HepG2 (cell line): ENCODE results near the gene UQCRC2. TPM values are rescaled to one million over a fixed set of nuclear protein-coding genes. Genes with fewer than 3 reads are reported as not detected.
A peak's percentile ranks its signal among the peaks of the same experiment; 100 is the strongest.

Source experiments
- CCDC6 ChIP-seq: sonication (generic); formaldehyde crosslinking; IDR thresholded peaks from 2 replicates; pipeline ENCODE4 v1.8.1; 2022; ENCODE audit warnings: mild to moderate bottlenecking, missing genetic modification reagents, moderate library complexity
- CHD4 ChIP-seq: fragments of 200-600 bp; sonication (generic); IDR thresholded peaks from 2 replicates; pipeline ENCODE4 v1.7.0; 2017; ENCODE audit warnings: mild to moderate bottlenecking, low read length, borderline replicate concordance
- KDM3A ChIP-seq: IDR thresholded peaks from 2 replicates; pipeline ENCODE4 v1.6.1; 2018; ENCODE audit warnings: low read depth, missing compliant biosample characterization
- MAF1 ChIP-seq: sonication (generic); formaldehyde crosslinking; IDR thresholded peaks from 2 replicates; pipeline ENCODE4 v1.5.0; 2020; ENCODE audit warnings: missing genetic modification reagents, borderline replicate concordance
- MEIS2 ChIP-seq: sonication (generic); formaldehyde crosslinking; IDR thresholded peaks from 2 replicates; pipeline ENCODE4 v1.9.0; 2021; ENCODE audit warnings: mild to moderate bottlenecking, missing genetic modification reagents
- NR2F6 ChIP-seq, 2 experiments: IDR thresholded peaks; 2 replicates each; pipeline ENCODE4 v1.6.1; 2016; ENCODE audit warnings: antibody characterized with exemption in 1 of 2, mild to moderate bottlenecking in 1 of 2
- ZBTB7A ChIP-seq: sonication (generic); formaldehyde crosslinking; IDR thresholded peaks from 2 replicates; pipeline ENCODE4 v1.8.0; 2022; ENCODE audit warnings: mild to moderate bottlenecking, missing genetic modification reagents
- ZC3H4 ChIP-seq: sonication (generic); formaldehyde crosslinking; IDR thresholded peaks from 2 replicates; pipeline ENCODE4 v1.4.0; 2020; ENCODE audit warnings: missing genetic modification reagents, borderline replicate concordance
- ZNF205 ChIP-seq: IDR thresholded peaks from 2 replicates; pipeline ENCODE4 v1.6.1; 2018; ENCODE audit warnings: missing biosample characterization, missing genetic modification reagents
- ZNF225 ChIP-seq: sonication (generic); formaldehyde crosslinking; IDR thresholded peaks from 2 replicates; pipeline ENCODE4 v1.4.0; 2020; ENCODE audit warnings: mild to moderate bottlenecking, missing genetic modification reagents
- ZNF296 ChIP-seq: sonication (generic); formaldehyde crosslinking; conservative IDR thresholded peaks from 2 replicates; pipeline ENCODE4 v1.5.0; 2020; ENCODE audit warnings: mild to moderate bottlenecking, missing genetic modification reagents
- ZNF614 ChIP-seq: IDR thresholded peaks from 2 replicates; pipeline ENCODE4 v1.6.1; 2018; ENCODE audit warnings: missing biosample characterization, missing genetic modification reagents, inconsistent platforms, borderline replicate concordance
- ZNF629 ChIP-seq: sonication (generic); formaldehyde crosslinking; conservative IDR thresholded peaks from 2 replicates; pipeline ENCODE4 v1.5.0; 2020; ENCODE audit warnings: missing genetic modification reagents
- ZNF652 ChIP-seq: IDR thresholded peaks from 2 replicates; pipeline ENCODE4 v1.6.1; 2016; ENCODE audit warnings: low read depth, borderline replicate concordance
- ZNF724P ChIP-seq: sonication (generic); formaldehyde crosslinking; IDR thresholded peaks from 2 replicates; pipeline ENCODE4 v1.8.0; 2022; ENCODE audit warnings: missing genetic modification reagents, borderline replicate concordance
- ZNF788 ChIP-seq: sonication (generic); formaldehyde crosslinking; IDR thresholded peaks from 2 replicates; pipeline ENCODE4 v1.5.0; 2020; ENCODE audit warnings: mild to moderate bottlenecking, missing genetic modification reagents, borderline replicate concordance
- ZSCAN20 ChIP-seq: sonication (generic); formaldehyde crosslinking; IDR thresholded peaks from 2 replicates; pipeline ENCODE4 v1.4.0; 2020; ENCODE audit warnings: missing genetic modification reagents, mild to moderate bottlenecking, borderline replicate concordance
- polyA plus RNA-seq, 8 experiments: library from polyadenylated mRNA; depleted of rRNA in 3 of 8; stranded (reverse) in 7 of 8; unstranded in 1 of 8; fragments of >200 nt; fragmentation: Illumina TruSeq in 4 of 8; extraction: Trizol in 4 of 8; gene quantifications; 2 replicates each; pipeline versions ENCODE4 v1.2.1 to v1.2.3, GENCODE V29; 2011 to 2016; ENCODE audit warnings: low read depth in 4 of 8, missing spikeins in 1 of 8, mixed read lengths in 1 of 8; ENCODE audit not compliant: insufficient read depth in 1 of 8
- total RNA-seq, 5 experiments: library from RNA; depleted of rRNA; stranded (reverse); fragments of >200 nt; fragmentation: Illumina TruSeq; extraction: Trizol; gene quantifications; 2 replicates each; pipeline ENCODE4 v1.2.3, GENCODE V29; 2016; ENCODE audit warnings: low read depth in 1 of 5
- TF ChIP-seq, protein P1 (sequence below): sonication (generic); formaldehyde crosslinking; IDR thresholded peaks from 2 replicates; pipeline ENCODE4 v1.5.1; 2020; ENCODE audit warnings: mild to moderate bottlenecking, missing genetic modification reagents, borderline replicate concordance
- TF ChIP-seq, protein P2 (sequence below): sonication (generic); formaldehyde crosslinking; IDR thresholded peaks from 2 replicates; pipeline ENCODE4 v1.4.0; 2020; ENCODE audit warnings: mild to moderate bottlenecking, missing genetic modification reagents
- TF ChIP-seq, protein P3 (sequence below): sonication (generic); formaldehyde crosslinking; IDR thresholded peaks from 2 replicates; pipeline ENCODE4 v1.4.0; 2020; ENCODE audit warnings: mild to moderate bottlenecking, low read depth, missing genetic modification reagents
- TF ChIP-seq, protein P4 (sequence below): sonication (generic); formaldehyde crosslinking; IDR thresholded peaks from 2 replicates; pipeline ENCODE4 v1.5.0; 2020; ENCODE audit warnings: missing genetic modification reagents

UQCRC2 gene
- total and polyA plus RNA-seq, 2 of the 13 experiments (the other 11 are each of a cell fraction or from before 2014, with no cell fraction given), result 442 to 536 TPM

DNA sequence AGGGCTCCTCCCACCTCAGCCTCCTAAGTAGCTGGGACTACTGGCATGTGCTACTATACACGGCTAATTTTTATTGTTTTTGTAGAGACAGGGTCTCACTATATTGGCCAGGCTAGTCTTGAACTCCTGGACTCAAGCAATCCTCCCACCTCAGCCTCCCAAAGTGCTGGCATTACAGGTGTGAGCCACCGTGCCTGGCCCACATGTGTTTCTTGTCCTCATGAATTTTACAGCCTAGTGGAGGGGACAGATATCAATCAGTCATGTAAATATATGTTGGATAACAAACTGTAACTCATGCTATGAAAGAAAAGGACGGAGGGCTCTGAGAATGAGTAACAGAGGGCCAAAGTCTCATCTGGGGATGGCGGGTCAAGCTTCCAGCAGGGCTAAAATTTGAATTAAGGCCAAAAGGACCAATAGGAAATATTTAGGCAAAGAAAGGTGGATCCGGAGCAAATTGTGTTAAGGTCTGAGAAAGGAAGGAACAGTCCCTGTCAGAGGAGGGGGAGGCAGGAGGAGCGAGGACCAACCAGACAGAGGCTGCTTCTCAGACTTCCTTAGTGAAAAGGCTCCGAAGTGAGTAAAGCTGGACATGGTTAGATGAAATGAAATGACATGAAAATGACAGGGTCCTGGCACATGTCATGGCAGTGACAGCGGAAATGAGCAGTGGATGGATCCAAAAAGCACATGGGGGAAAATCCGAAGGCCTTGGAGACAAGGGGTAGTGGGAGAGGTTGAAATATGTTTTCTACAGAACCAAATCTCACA, 43.9 kb downstream of the UQCRC2 start (continued):
- no peak for TF ChIP-seq MEIS2
- no peak for TF ChIP-seq ZNF205
- TF ChIP-seq ZC3H4 (CRISPR knock-in tag), result no peak
- 0 out of 2 replicates have a peak, but pooled peaks have one; percentile 5 for TF ChIP-seq ZNF629 (CRISPR knock-in tag)
- TF ChIP-seq KDM3A (CRISPR knock-in tag), result no peak
- TF ChIP-seq, protein P1, sequence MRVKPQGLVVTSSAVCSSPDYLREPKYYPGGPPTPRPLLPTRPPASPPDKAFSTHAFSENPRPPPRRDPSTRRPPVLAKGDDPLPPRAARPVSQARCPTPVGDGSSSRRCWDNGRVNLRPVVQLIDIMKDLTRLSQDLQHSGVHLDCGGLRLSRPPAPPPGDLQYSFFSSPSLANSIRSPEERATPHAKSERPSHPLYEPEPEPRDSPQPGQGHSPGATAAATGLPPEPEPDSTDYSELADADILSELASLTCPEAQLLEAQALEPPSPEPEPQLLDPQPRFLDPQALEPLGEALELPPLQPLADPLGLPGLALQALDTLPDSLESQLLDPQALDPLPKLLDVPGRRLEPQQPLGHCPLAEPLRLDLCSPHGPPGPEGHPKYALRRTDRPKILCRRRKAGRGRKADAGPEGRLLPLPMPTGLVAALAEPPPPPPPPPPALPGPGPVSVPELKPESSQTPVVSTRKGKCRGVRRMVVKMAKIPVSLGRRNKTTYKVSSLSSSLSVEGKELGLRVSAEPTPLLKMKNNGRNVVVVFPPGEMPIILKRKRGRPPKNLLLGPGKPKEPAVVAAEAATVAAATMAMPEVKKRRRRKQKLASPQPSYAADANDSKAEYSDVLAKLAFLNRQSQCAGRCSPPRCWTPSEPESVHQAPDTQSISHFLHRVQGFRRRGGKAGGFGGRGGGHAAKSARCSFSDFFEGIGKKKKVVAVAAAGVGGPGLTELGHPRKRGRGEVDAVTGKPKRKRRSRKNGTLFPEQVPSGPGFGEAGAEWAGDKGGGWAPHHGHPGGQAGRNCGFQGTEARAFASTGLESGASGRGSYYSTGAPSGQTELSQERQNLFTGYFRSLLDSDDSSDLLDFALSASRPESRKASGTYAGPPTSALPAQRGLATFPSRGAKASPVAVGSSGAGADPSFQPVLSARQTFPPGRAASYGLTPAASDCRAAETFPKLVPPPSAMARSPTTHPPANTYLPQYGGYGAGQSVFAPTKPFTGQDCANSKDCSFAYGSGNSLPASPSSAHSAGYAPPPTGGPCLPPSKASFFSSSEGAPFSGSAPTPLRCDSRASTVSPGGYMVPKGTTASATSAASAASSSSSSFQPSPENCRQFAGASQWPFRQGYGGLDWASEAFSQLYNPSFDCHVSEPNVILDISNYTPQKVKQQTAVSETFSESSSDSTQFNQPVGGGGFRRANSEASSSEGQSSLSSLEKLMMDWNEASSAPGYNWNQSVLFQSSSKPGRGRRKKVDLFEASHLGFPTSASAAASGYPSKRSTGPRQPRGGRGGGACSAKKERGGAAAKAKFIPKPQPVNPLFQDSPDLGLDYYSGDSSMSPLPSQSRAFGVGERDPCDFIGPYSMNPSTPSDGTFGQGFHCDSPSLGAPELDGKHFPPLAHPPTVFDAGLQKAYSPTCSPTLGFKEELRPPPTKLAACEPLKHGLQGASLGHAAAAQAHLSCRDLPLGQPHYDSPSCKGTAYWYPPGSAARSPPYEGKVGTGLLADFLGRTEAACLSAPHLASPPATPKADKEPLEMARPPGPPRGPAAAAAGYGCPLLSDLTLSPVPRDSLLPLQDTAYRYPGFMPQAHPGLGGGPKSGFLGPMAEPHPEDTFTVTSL, result peak; percentile 75; the same call in 1 of the 2 replicates
- TF ChIP-seq ZNF614 (CRISPR knock-in tag), result peak; percentile 70; the same call in 1 of the 2 replicates
- TF ChIP-seq MAF1 (CRISPR knock-in tag), result no peak
- TF ChIP-seq ZSCAN20 (CRISPR knock-in tag), result no peak
- no peak for TF ChIP-seq NR2F6 (IDR thresholded peaks at IDR 0.05)
- TF ChIP-seq NR2F6 (CRISPR knock-in tag; IDR thresholded peaks at IDR 0.05), result no peak
- 0 out of 2 replicates have a peak, but pooled peaks have one; percentile 54 for TF ChIP-seq ZNF788 (CRISPR knock-in tag)
- no peak for TF ChIP-seq ZBTB7A (CRISPR knock-in tag)
- TF ChIP-seq ZNF724P (CRISPR knock-in tag), result no peak
- TF ChIP-seq ZNF225, result no peak
- peak; percentile 8; the same call in 1 of the 2 replicates for TF ChIP-seq ZNF652 (CRISPR knock-in tag)
- TF ChIP-seq, protein P2, sequence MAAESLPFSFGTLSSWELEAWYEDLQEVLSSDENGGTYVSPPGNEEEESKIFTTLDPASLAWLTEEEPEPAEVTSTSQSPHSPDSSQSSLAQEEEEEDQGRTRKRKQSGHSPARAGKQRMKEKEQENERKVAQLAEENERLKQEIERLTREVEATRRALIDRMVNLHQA (CRISPR knock-in tag), result no peak
- TF ChIP-seq ZNF296 (CRISPR knock-in tag), result no peak
- TF ChIP-seq, protein P3, sequence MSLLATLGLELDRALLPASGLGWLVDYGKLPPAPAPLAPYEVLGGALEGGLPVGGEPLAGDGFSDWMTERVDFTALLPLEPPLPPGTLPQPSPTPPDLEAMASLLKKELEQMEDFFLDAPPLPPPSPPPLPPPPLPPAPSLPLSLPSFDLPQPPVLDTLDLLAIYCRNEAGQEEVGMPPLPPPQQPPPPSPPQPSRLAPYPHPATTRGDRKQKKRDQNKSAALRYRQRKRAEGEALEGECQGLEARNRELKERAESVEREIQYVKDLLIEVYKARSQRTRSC (CRISPR knock-in tag), result 0 out of 2 replicates have a peak, but pooled peaks have one; percentile 15
- TF ChIP-seq, protein P4, sequence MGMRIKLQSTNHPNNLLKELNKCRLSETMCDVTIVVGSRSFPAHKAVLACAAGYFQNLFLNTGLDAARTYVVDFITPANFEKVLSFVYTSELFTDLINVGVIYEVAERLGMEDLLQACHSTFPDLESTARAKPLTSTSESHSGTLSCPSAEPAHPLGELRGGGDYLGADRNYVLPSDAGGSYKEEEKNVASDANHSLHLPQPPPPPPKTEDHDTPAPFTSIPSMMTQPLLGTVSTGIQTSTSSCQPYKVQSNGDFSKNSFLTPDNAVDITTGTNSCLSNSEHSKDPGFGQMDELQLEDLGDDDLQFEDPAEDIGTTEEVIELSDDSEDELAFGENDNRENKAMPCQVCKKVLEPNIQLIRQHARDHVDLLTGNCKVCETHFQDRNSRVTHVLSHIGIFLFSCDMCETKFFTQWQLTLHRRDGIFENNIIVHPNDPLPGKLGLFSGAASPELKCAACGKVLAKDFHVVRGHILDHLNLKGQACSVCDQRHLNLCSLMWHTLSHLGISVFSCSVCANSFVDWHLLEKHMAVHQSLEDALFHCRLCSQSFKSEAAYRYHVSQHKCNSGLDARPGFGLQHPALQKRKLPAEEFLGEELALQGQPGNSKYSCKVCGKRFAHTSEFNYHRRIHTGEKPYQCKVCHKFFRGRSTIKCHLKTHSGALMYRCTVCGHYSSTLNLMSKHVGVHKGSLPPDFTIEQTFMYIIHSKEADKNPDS (CRISPR knock-in tag), result no peak
- peak; percentile 57; the same call in 1 of the 2 replicates for TF ChIP-seq CHD4
- TF ChIP-seq CCDC6 (CRISPR knock-in tag), result 0 out of 2 replicates have a peak, but pooled peaks have one; percentile 24
